NCI-H2171 treated with DMSO at 0.1 percent for 48 hours (cell line): ENCODE data around the gene ALG13.
A peak's percentile ranks its signal among the peaks of the same experiment; 100 is the strongest.
"Not testable (repeated sequence)": the region's sequence is repeated elsewhere in the genome, so short reads cannot be mapped to it uniquely, and the experiment has no call there.

Source experiments
- DNase-seq: peaks from one replicate; lab custom pipeline; 2025; lab: John Stamatoyannopoulos, UW

ALG13 gene

DNA sequence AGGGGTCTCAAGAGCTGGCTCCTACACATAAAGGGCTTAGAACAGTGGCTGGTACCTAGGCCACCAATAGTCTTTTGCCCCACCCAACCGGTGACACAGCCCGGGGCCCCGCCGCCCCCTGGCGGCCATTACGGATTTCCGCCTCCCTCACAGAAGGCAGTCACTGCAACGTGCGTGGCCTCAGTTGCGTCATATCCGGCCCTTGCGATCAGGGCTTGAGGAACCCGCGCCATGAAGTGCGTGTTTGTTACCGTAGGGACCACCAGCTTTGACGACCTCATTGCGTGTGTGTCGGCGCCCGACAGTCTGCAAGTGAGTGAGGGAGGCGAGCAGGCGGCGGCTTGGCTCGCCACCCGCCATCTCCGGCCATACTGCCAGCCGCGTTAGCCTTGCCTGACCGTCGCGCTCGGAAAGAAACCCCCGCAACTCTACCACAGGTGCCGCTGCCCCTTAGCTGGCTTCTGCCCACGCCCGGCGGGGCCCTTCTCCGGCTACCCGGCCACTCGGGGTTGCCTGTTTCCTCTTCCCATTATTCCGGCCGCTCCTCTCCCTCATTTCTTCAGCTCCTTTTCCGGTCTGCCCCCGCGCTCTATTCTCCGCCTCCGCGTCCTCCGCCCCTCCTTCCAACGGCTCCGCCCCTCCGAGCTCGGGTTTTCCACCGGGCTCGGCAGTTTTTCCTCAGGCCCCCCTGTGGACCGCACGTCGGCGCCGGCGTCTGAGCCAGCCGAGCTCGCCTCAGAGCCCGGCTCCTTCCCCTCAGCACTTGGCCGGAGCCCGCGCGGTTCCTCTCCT, at the start of gene ALG13:
Gene ALG13, plus strand, starts transcription at position 183 of the 792 bp plus-strand sequence. Its CDS starts 49 bp downstream, at position 232.
- DNase-seq = peak; percentile 84

GRCh38 chrX:111634823-111635729, 45.9 kb upstream of the ALG13 start:
- DNase-seq = peak; percentile 7

DNA sequence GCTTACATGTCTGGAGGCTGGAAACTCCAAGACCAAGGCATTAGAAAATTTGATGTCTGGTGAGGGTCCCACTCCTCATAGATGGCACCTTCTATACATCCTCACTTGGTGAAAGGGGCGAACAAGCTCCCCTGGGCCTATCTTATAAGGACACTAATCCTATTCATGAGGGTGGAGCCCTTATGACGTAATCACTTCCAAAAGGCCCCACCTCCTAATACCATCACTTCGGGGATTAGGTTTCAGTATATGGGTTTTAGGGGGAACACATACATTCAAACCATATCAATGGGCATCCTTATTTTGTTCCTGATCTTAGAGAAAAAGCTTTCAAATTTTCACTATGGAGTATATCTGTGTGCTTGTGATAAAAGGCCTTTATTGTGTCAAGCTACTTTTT, 39.0 kb upstream of the ALG13 start:
- no peak for DNase-seq

DNA sequence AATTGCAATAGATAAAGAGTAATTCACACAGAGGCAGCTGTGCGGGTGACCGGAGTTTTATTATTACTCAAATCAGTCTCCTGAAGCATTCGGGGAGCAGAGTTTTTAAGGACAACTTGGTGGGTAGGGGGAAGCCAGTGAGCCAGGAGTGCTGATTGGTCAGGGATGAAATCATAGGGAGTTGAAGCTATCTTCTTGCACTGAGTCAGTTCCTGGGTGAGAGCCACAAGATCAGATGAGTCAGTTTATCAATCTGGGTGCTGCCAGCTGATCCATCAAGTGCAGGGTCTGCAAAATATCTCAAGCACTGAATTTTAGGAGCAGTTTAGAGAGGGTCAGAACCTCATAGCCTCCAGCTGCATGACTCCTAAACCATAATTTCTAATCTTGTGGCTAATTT, 35.8 kb upstream of the ALG13 start:
- DNase-seq = not testable (repeated sequence)

DNA sequence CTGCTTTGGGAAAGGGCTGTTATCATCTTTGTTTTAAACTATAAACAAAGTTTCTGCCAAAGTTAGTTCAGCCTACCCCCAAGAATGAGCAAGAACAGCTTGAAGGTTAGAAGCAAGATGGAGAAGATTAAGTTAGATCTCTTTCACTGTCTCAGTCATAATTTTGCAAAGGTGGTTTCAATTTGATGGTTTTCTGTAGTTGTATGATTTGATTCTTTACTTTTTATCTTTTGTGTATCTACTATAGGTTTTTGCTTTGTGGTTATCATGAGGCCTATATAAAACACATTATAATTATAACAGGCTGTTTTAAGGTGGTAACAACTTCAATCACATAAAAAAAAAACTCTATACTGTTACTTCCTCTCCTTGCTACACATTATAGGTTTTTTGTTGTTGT, 35.4 kb upstream of the ALG13 start:
- DNase-seq = no peak

GRCh38 chrX:111646515-111646914, 34.5 kb upstream of the ALG13 start:
- no peak for DNase-seq

GRCh38 chrX:111648802-111649201, 32.2 kb upstream of the ALG13 start:
- no peak for DNase-seq

GRCh38 chrX:111649638-111650037, 31.3 kb upstream of the ALG13 start:
- DNase-seq = no peak

DNA sequence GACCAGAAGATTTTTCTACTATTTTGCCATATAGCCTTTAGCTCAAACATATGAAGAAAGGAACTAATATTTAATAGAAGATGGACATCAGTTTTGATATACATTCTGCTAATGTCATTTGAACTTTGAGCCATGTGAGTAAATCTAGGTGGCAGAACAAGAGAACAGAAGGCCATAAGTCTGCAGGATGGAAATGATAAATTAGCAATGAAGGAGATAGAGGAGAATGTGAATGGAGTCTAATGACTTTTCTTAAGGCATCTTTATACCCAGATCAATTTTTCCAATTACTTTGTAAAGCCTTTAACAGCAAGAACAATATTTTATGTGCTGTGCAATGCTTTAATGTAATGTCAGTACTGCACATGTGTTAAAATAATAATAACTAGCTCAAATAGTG, 30.1 kb upstream of the ALG13 start:
- DNase-seq = no peak

DNA sequence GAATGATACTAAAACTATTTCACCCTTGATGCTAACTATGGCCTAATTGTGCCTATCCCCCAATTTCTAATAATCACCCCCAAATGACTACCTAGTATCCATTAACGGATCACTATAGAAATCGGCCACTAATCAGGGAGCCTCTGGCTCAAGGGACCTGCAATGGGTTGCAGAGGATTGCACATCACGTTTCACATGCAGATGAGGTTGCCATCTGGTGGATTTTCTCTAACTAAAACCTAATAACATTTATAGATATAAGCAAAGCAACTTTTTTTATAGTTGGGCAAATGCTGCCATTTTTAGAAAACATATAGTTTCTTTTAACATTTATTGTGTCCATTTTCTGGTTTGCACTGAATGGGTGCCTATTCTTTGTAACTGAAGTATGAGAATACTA, 28.3 kb upstream of the ALG13 start:
- peak; percentile 37 for DNase-seq

DNA sequence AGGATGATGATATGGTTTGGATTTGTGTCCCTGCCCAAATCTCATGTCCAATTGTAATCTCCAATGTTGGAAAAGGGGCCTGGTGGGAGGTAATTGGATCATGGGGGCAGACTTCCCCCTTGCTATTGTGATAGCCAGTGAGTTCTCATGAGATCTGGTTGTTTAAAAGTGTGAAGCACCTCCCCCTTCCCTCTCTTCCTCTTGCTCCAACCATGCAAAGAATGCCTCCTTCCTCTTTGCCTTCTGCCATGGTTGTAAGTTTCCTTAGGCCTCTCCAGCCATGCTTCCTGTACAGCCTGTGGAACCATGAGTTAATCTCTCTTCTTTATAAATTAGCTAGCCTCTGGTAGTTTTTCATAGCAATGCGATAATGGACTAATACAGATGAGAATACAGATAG, 19.7 kb upstream of the ALG13 start:
- DNase-seq = no peak

DNA sequence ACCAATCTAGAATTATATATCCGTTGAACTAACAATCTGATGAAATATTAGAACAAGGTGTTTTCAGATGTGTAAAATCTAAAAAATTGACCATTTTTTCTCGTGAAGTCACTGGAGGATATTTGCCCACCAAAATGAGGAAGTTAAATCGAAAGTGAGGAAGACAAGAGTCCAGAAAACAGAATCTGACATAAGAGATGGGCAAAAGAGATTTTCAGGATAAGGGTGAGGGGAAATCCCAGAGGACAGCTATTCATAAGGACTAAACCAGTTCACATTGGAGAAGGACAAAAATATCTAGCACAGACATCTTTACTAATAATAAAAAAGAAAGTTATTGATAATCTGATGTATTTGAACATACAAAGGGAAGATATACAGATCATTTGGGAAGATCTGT, 18.7 kb upstream of the ALG13 start:
- no peak for DNase-seq

- DNase-seq = no peak
These were observed 9.3 kb upstream of the ALG13 start for GRCh38 chrX:111671668-111672067.

- no peak for DNase-seq
These were observed 6.3 kb downstream of the ALG13 start for GRCh38 chrX:111687305-111687704.

GRCh38 chrX:111695297-111695880, 14.4 kb downstream of the ALG13 start:
- DNase-seq = no peak

- DNase-seq = peak; percentile 18
These were observed 38.6 kb downstream of the ALG13 start for GRCh38 chrX:111719426-111720210.

GRCh38 chrX:111728096-111728495, 47.1 kb downstream of the ALG13 start:
- DNase-seq = no peak

- DNase-seq = no peak
These were observed 50.4 kb downstream of the ALG13 start for GRCh38 chrX:111731351-111731750.

DNA sequence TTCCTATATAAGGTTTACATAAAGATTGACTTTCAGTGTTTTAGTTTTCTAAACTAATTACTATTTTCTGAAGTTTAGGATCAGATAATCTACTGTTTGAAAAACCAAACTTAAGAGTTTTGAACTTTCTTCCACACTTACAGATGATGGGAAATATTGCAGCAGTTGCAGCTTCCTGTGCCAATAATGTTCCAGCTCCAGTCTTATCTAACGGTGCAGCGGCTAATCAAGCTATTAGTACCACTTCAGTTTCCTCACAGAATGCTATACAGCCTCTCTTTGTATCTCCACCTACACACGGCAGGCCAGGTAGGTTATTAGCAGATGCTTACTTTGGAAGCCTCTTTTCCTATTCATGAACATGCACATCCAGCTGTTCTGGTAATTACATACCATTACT, 55.6 kb downstream of the ALG13 start:
- no peak for DNase-seq

DNA sequence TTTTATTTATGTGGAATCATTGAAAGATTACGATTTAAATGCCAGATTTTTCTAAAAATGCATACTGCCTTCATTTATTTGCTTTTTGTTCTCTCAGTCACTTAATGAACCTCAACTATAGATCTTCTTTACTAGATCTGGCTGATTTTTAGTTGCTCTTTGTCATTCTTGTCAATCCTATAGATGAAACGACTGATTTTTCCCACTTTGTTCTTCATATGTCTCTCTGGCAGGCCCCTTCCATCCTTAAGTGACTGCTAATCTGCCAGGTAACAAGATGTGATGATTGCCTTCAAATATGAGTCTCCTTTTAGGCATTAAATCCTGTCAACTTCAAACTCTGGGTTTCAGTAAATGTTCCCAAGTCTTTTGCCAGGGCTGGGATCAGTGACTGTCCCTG, 61.0 kb downstream of the ALG13 start:
- no peak for DNase-seq

- DNase-seq = no peak
These were observed 62.3 kb downstream of the ALG13 start for GRCh38 chrX:111743316-111743715.

GRCh38 chrX:111756486-111756885, 75.5 kb downstream of the ALG13 start:
- no peak for DNase-seq
